ENCODE data around the gene PCSK7.

GRCh38 chr11:117258576-117258975 lies 26.7 kb upstream of the PCSK7 start:
- TF ChIP-seq CTCF (IDR thresholded peaks at IDR 0.05; ENCODE audit: borderline replicate concordance, extremely low read depth, low read length, poor library complexity, severe bottlenecking) (no peak), EZH2 (IDR thresholded peaks at IDR 0.05; ENCODE audit: borderline replicate concordance, low read depth, low read length, severe bottlenecking) (no peak)

Data from DND-41 (cell line).